CD14-positive monocyte (primary cell): ENCODE results near the gene DIPK1A. TPM values are rescaled to one million over a fixed set of nuclear protein-coding genes. Genes with fewer than 3 reads are reported as not detected.

Experiments
- DNase-seq, 3 donors: peaks; one replicate each; pipeline ENCODE4 v3.0.0-alpha.2; 2011 to 2022
- H2AFZ ChIP-seq: 2 replicates; pipeline ENCODE4 v1.6.0; 2012; ENCODE audit warnings: mild to moderate bottlenecking, low read depth, low read length, inconsistent platforms; ENCODE audit not compliant: insufficient read depth, poor library complexity, severe bottlenecking
- H3K27ac ChIP-seq, 2 donors: 1 replicate in 1 of 2; 2 replicates in 1 of 2; pipeline ENCODE4 v1.5.1; 2012 to 2013; ENCODE audit warnings: low read length in 2 of 2, control low read depth in 1 of 2, inconsistent platforms in 1 of 2, low read depth in 1 of 2, mild to moderate bottlenecking in 1 of 2
- H3K27me3 ChIP-seq, 2 donors: one replicate each; pipeline versions ENCODE4 v1.6.0 to v1.6.1; 2011 to 2013; ENCODE audit warnings: low read length in 2 of 2; ENCODE audit not compliant: control insufficient read depth in 2 of 2, insufficient read depth in 2 of 2
- H3K36me3 ChIP-seq, 2 donors: replicated peaks in 1 of 2; 1 replicate in 1 of 2; 2 replicates in 1 of 2; pipeline versions ENCODE4 v1.5.1 to v1.6.1; 2012 to 2013; ENCODE audit warnings: low read length in 2 of 2, control low read depth in 1 of 2, inconsistent platforms in 1 of 2, mild to moderate bottlenecking in 1 of 2; ENCODE audit not compliant: insufficient read depth in 2 of 2, control insufficient read depth in 1 of 2
- H3K4me1 ChIP-seq, 2 donors: 1 replicate in 1 of 2; 2 replicates in 1 of 2; pipeline versions ENCODE4 v1.5.1 to v1.6.1; 2012 to 2013; ENCODE audit warnings: low read length in 2 of 2, control low read depth in 1 of 2, inconsistent platforms in 1 of 2, mild to moderate bottlenecking in 1 of 2, moderate library complexity in 1 of 2; ENCODE audit not compliant: insufficient read depth in 2 of 2, control insufficient read depth in 1 of 2
- H3K4me2 ChIP-seq: replicated peaks from 2 replicates; pipeline ENCODE3; 2012; ENCODE audit warnings: low read length, moderate library complexity, mild to moderate bottlenecking; ENCODE audit not compliant: poor library complexity, severe bottlenecking; ENCODE audit errors: extremely low read depth
- H3K4me3 ChIP-seq, 3 experiments: fragments of 200-600 bp in 1 of 3; sonication (generic) in 1 of 3; replicated peaks in 1 of 3; 1 replicate in 2 of 3; 2 replicates in 1 of 3; pipeline ENCODE4 v1.5.1; 2011 to 2013; ENCODE audit warnings: low read length in 3 of 3, mild to moderate bottlenecking in 3 of 3, control low read depth in 2 of 3, low read depth in 2 of 3, inconsistent platforms in 1 of 3, moderate library complexity in 1 of 3
- H3K79me2 ChIP-seq: 2 replicates; pipeline ENCODE4 v1.6.0; 2012; ENCODE audit warnings: mild to moderate bottlenecking, control low read depth, inconsistent platforms, low read length, moderate library complexity; ENCODE audit not compliant: insufficient read depth
- H3K9ac ChIP-seq: 2 replicates; pipeline ENCODE4 v1.6.0; 2017; ENCODE audit warnings: low read length, mild to moderate bottlenecking; ENCODE audit not compliant: insufficient read depth, poor library complexity, severe bottlenecking
- H3K9me3 ChIP-seq, 2 donors: replicated peaks in 1 of 2; 1 replicate in 1 of 2; 2 replicates in 1 of 2; pipeline versions ENCODE4 v1.5.1 to v1.6.1; 2012 to 2013; ENCODE audit warnings: low read length in 2 of 2, control low read depth in 1 of 2; ENCODE audit not compliant: control insufficient read depth in 1 of 2, insufficient read depth in 1 of 2
- H4K20me1 ChIP-seq: 2 replicates; pipeline ENCODE4 v1.6.0; 2012; ENCODE audit warnings: mild to moderate bottlenecking, low read length, control low read depth, moderate library complexity; ENCODE audit not compliant: insufficient read depth
- H3K27ac Mint-ChIP-seq, 7 donors: one replicate each; pipeline ENCODE4 v1.8.0; 2020; ENCODE audit warnings: mild to moderate bottlenecking in 7 of 7, mixed read lengths in 7 of 7, moderate library complexity in 6 of 7, inconsistent platforms in 2 of 7
- H3K27me3 Mint-ChIP-seq, 3 donors: one replicate each; pipeline ENCODE4 v1.8.0; 2021 to 2022; ENCODE audit warnings: low read depth in 3 of 3, mild to moderate bottlenecking in 3 of 3, mixed read lengths in 3 of 3, moderate library complexity in 3 of 3, inconsistent platforms in 1 of 3
- H3K36me3 Mint-ChIP-seq, 2 donors: one replicate each; pipeline ENCODE4 v1.8.0; 2020; ENCODE audit warnings: mixed read lengths in 2 of 2, inconsistent platforms in 1 of 2, mild to moderate bottlenecking in 1 of 2
- H3K4me1 Mint-ChIP-seq: one replicate; pipeline ENCODE4 v1.8.0; 2020; ENCODE audit warnings: mild to moderate bottlenecking, mixed read lengths
- H3K4me3 Mint-ChIP-seq, 2 donors: one replicate each; pipeline ENCODE4 v1.8.0; 2020; ENCODE audit warnings: mild to moderate bottlenecking in 2 of 2, mixed read lengths in 2 of 2, moderate library complexity in 1 of 2
- H3K9me3 Mint-ChIP-seq, 7 donors: one replicate each; pipeline ENCODE4 v1.8.0; 2020 to 2022; ENCODE audit warnings: mixed read lengths in 7 of 7, mild to moderate bottlenecking in 6 of 7, moderate library complexity in 6 of 7, inconsistent platforms in 2 of 7
- WGBS: methylation state at CpG from one replicate; pipeline ENCODE4 v1.1.5; 2013; ENCODE audit warnings: missing lambda C conversion rate; ENCODE audit not compliant: insufficient coverage; 5-methylcytosine and 5-hydroxymethylcytosine counted together
- intact Hi-C, 2 donors: fragments of 100-400 bp; cut with micrococcal nuclease; formaldehyde crosslinking; loops; one replicate each; pipeline versions ENCODE4 v1.15.0 to v1.15.1; 2023
- polyA plus RNA-seq, 3 donors: library from polyadenylated mRNA; depleted of rRNA in 1 of 3; unstranded in 2 of 3; stranded (reverse) in 1 of 3; fragments of 300-500 nt in 2 of 3; fragments of >200 nt in 1 of 3; fragmentation: Illumina TruSeq in 2 of 3; gene quantifications; 1 replicate in 2 of 3; 2 replicates in 1 of 3; pipeline ENCODE4 v1.2.3, GENCODE V29; 2012 to 2021
- TF ChIP-seq, protein P1 (sequence below): fragments of 200-600 bp; IDR thresholded peaks from one replicate; pipeline ENCODE4 v1.8.0; 2022; ENCODE audit warnings: antibody characterized with exemption, mild to moderate bottlenecking

The DIPK1A gene
- polyA plus RNA-seq, 3 donors = 0.45 to 1.4 (median 0.83) TPM

GRCh38 chr1:92797297-92797696 lies 164.0 kb downstream of the DIPK1A start:
- Mint-ChIP-seq H3K9me3 (peaks cover 0 to 1% (median 0%) of the 10 kb centered on the region in 7 donors), H3K36me3 (no peaks in the 10 kb centered on the region), H3K27ac (no peak overlapping the region), H3K27me3 (peaks cover 5 to 15% (median 9%) of the 10 kb centered on the region in 3 donors), H3K4me3 (no peak overlapping the region), H3K4me1 (peaks cover 10% of the 10 kb centered on the region)
- Histone ChIP-seq H3K9ac (no peak overlapping the region), H4K20me1 (no peaks in the 10 kb centered on the region), H3K4me3 (no peak overlapping the region), H3K4me2 (no peak overlapping the region), H3K36me3 (no peaks in the 10 kb centered on the region), H3K4me1 (peaks cover 3 to 4% of the 10 kb centered on the region in 2 donors), H3K9me3 (no peaks in the 10 kb centered on the region), H3K27ac (no peak overlapping the region), H3K79me2 (no peaks in the 10 kb centered on the region), H2AFZ (no peak overlapping the region), H3K27me3 (peaks cover 2 to 5% of the 10 kb centered on the region in 2 donors)
- intact Hi-C loops = no loop called here
- DNase-seq = no peak
- TF ChIP-seq, protein P1, sequence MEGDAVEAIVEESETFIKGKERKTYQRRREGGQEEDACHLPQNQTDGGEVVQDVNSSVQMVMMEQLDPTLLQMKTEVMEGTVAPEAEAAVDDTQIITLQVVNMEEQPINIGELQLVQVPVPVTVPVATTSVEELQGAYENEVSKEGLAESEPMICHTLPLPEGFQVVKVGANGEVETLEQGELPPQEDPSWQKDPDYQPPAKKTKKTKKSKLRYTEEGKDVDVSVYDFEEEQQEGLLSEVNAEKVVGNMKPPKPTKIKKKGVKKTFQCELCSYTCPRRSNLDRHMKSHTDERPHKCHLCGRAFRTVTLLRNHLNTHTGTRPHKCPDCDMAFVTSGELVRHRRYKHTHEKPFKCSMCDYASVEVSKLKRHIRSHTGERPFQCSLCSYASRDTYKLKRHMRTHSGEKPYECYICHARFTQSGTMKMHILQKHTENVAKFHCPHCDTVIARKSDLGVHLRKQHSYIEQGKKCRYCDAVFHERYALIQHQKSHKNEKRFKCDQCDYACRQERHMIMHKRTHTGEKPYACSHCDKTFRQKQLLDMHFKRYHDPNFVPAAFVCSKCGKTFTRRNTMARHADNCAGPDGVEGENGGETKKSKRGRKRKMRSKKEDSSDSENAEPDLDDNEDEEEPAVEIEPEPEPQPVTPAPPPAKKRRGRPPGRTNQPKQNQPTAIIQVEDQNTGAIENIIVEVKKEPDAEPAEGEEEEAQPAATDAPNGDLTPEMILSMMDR = no peak

DNA sequence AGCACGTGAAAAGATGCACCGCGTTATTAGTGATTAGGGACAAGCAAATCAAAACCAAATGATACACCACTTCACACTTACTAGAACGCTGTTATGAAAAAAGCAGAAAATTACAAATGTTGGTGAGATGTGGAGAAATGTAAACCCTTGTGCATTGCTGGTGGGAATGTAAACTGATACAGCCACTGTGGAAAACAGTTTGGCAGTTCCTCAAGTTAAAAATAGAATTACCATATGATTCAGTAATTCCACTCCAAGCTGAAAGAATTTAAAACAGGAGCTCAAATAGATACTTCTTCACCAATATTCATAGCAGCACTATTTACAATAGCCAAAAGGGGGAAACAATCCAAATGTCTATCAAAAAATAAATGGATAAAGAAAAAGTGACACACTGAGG lies 166.1 kb downstream of the DIPK1A start:
- Histone ChIP-seq H4K20me1 (no peaks in the 10 kb centered on the region), H3K9ac (no peak overlapping the region), H3K27ac (no peak overlapping the region), H3K4me2 (no peak overlapping the region), H3K79me2 (no peaks in the 10 kb centered on the region), H2AFZ (no peak overlapping the region), H3K4me1 (peaks cover 5% of the 10 kb centered on the region in 2 donors), H3K9me3 (no peaks in the 10 kb centered on the region), H3K27me3 (peaks cover 2 to 8% of the 10 kb centered on the region in 2 donors), H3K4me3 (no peak overlapping the region), H3K36me3 (no peaks in the 10 kb centered on the region)
- Mint-ChIP-seq H3K4me3 (peak overlapping the region in 1 of 2 donors; percentile 23), H3K36me3 (no peaks in the 10 kb centered on the region), H3K27me3 (peaks cover 5 to 16% (median 9%) of the 10 kb centered on the region in 3 donors), H3K27ac (no peak overlapping the region), H3K4me1 (peaks cover 12% of the 10 kb centered on the region), H3K9me3 (peaks cover 0 to 1% (median 0%) of the 10 kb centered on the region in 7 donors)
- TF ChIP-seq, protein P1 = no peak
- intact Hi-C loops = no loop called here
- no peak for DNase-seq
- no CpG with 5 or more reads among the region's 4 CpGs for WGBS
